Stimulated activated CD8-positive, alpha-beta memory T cell treated with anti-CD3 and anti-CD28 coated beads, Interleukin-7, amount 100 ng/mL, for 4 hours (primary cell): ENCODE results near the gene MAGI1.

Experiments used
- DNase-seq, 2 donors: peaks; one replicate each; pipeline ENCODE4 v3.0.0-alpha.2; 2020; ENCODE audit warnings: low read depth in 2 of 2

MAGI1 gene

DNA sequence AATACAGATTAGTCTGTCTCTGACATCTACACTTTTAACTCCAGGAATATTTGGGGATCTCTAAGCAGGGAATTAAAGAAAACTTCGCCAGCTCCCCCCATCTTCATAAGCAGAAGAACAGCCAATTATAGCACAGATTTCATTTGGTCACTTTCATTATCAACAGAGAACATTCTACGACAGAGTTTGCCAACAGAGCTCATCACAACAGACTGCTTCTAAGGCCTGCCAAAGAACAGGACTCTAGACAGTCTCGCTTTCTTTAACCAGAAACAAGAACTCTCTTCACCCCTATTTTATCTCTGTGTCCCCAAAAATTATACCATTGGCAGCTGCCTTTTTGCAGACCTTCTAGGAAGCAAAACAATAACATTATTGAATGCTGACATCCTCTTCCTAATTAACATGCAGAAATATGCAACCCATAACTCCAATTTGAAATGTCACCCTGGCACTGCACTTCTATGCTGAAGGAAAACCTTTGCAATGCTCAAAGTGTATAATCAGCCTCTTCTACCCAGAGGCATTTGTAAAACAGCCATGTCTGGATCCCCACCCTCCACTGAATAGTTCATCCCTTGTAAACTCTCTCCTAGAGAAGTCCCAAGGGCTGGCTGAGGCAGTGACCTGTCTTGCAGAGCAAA is 552.8 kb downstream of the MAGI1 start:
- DNase-seq, result no peak

GRCh38 chr3:65484964-65485363 is 553.8 kb downstream of the MAGI1 start:
- no peak for DNase-seq

DNA sequence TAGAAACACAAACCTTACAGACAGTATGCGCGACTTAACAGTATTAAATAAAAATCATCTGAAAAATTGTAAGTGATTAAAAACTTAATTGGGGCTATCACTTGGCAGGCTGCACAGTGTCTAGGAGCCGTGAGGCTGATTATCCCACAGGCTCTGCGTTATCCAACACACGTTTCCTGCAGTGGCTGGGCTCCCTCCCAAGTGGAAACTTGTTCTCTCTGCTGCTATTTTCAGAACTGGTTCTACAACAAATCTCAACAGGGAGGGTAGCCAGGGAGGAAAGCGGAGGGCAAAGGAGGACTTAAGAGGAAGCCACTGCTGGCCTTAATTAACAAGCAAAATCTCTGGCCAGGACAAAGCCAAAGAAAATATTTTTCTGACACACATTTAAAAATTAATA is 555.2 kb downstream of the MAGI1 start:
- no peak for DNase-seq

- DNase-seq, result no peak
Measured at GRCh38 chr3:65483011-65483410, 555.7 kb downstream of the MAGI1 start.

DNA sequence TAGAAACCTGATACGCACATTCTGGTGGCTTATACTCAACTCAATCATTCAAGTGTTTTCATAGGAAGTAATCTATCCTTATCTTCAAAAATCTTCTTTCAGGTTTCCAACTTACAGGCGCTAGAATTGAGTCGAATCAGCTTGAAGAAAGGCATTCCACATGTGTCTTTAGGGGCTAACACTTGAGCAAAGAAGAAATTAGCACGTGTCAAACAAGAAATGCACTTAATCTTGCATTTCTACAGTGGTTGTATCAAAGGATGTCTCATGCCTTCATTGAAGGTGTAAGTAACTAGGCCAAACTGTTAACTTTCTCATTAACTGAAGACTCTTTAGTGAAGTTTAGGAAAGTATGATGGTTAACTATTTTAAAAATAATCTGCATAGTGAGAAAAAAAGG is 557.6 kb downstream of the MAGI1 start:
- DNase-seq, result no peak

DNA sequence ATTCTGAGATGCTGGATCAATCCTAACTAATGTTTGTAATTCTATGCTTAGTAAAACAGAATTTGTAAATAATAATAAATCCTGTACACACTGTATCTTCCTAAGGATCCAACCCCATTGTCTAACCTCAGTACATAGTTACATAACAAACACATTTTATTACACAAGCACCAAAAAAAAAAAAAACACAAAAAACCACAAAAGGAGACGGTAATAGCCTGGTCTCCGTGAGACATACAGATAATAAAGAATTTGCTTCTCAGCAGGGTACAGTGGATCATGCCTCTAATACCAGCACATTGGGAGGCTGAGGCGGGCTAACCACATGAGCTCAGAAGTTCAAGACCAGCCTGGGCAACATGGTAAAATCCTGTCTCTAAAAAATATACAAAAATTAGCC is 558.7 kb downstream of the MAGI1 start:
- DNase-seq, result no peak

DNA sequence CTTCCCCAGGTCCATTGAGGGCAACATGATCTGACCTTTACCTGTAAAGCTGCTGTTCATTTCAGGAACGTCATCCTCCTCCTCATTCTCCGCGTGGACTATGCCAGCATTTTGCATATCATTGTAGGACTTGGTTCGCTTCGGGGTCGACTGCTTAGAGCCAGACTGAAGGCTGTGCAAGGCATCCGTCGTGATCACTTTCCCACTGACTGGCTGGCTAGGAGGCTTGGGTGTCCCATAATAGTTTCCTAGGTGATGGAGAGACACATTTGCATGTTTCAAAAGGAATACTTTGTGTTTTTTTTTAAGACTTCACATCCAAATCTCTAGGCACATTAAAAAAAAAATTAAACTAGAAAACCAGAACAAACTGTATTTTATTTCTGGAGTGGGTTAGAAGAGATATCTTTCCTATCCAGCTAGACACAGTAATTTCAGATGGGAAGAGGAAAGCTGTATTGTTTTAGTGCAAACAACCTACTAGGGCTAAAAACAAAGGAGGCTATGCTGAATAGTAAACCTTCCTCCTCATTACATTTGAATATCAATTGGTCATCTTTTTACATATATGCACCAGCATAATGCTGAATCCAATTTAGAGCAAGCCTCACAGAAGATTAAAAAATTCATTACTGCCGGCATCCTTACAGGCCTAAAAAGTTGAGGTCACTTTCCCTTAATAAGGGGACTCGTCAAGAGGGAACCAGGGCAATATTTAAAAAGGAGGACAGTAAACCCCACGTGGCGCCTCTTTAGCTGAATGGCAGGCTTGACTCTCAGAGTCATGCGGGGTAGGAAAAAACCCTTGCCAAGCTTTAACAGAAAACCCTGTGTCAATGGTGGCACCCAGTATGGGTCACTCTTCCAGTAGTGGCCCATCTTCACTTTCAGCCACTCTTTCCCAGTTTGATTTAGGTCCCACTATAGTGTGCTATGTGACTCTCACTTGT is 559.9 kb downstream of the MAGI1 start:
- no peak for DNase-seq

GRCh38 chr3:65473736-65474135 is 565.0 kb downstream of the MAGI1 start:
- no peak for DNase-seq

GRCh38 chr3:65472501-65472900 is 566.2 kb downstream of the MAGI1 start:
- no peak for DNase-seq

- no peak for DNase-seq
Measured at GRCh38 chr3:65466300-65466988, 572.3 kb downstream of the MAGI1 start.

- no peak for DNase-seq
Measured at GRCh38 chr3:65449841-65450428, 588.8 kb downstream of the MAGI1 start.

- DNase-seq, result no peak
Measured at GRCh38 chr3:65448120-65448519, 590.6 kb downstream of the MAGI1 start.

GRCh38 chr3:65445573-65446169 is 593.0 kb downstream of the MAGI1 start:
- DNase-seq, result no peak

DNA sequence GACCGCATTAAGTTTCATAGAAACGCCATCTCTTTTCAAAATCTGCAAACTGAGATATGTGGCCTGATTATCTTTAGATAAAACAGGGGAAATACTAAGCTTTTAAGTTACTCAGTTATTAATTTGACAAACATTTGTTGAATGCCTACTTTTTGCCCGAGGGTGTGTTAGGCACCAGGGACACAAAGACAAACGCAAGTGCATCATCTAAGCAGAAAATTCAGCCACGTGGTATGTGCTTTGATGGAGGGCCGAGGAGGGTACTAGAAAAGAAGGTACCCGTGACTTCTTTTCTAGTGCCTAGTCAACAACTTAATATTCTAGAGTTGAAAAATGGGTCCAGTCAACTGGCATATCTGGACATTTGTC is 594.3 kb downstream of the MAGI1 start:
- DNase-seq, result no peak

GRCh38 chr3:65443739-65444446 is 594.8 kb downstream of the MAGI1 start:
- no peak for DNase-seq

DNA sequence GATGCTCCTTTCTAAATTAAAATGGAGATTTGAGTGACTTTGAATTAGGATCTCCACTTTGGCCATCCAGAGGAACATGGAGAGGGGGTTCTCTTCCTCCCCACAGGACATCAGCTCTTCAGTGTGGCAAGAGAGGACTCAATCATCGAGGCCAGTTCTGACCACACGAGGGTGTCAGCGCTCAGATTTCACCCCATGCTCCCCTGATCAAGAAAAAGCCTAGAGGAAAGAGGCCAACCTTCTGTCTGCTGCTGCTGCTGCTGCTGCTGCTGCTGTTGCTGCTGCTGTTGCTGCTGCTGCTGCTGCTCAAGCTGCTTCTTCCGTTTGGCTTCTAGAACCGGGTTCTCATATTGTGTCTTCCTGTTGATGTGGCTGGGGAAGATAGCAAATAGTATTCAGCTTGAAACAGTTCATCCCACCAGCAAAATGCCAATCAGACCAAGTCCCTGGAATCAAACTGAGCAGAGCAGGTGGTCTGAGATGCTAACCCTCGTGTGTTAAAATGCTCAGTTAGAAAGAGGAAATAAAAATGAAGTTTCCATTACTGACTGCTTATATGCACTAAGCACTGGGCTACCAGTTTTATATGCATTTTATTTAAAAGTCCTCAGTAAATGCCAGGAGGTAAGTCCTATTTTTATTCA is 599.0 kb downstream of the MAGI1 start:
- DNase-seq, result no peak

GRCh38 chr3:65438612-65439011 is 600.1 kb downstream of the MAGI1 start:
- no peak for DNase-seq

DNA sequence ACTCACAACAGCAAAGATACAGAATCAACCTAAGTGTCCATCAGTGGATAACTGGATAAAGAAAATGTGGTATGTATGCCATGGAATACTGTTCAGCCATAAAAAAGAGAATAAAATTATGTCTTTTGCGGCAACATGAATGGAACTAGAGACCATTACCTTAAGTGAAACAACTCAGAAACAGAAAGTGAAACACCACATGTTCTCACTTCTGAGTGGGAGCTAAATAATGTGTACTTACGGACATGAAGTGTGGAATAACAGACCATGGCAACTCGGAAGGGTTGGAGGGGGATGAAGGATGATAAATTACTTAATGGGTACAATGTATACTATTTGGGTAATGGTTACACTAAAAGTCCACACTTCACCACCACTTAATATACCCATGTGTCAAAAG is 600.6 kb downstream of the MAGI1 start:
- no peak for DNase-seq

DNA sequence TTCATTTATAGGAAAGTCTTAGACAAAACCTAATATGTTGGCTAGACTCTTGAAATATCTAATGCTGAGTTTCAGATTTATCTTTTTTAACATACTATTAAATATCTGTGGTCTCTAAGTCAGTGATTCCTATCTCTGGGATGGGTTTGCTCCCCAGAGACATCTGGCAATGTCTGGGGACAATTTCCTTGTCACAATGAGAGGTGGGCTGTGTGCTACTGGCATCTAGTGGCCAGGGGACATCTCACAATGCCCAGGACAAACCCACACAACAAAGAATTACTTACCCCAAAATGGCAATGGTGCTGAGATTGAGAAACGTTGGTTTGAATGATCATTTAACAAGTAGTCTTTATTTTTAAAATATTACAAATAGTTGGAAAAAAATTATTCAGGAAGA is 602.1 kb downstream of the MAGI1 start:
- DNase-seq, result no peak

DNA sequence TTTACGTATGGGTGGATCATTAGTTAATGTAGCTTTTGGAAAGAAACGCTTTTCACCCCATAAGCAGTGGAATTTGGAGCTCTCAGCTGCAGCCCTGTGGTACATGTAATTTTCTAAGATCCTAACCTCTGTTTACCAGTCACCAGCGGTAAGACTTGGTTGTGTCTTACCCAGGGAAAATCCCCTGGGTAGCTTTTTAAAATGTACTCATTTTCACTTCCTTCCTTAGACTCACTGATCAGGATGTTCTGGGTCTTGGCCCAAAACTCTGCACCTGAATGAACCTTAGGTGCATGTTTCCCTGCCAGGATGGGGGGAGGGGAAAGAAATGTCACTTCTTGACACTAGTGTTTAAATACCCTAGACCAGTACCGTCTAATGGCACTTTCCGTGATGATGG is 605.2 kb downstream of the MAGI1 start:
- DNase-seq, result no peak
